Breast epithelium (tissue), 3 donors: ENCODE data around the gene TOR4A.

ENCODE experiments used
- POLR2A ChIP-seq: fragments of 450-650 bp; IDR thresholded peaks from one replicate; pipeline ENCODE4 v1.6.1; 2016; ENCODE audit warnings: antibody characterized with exemption, mild to moderate bottlenecking, moderate library complexity
- POLR2AphosphoS5 ChIP-seq, 3 donors: sonication (generic); formaldehyde crosslinking; IDR thresholded peaks; one replicate each; pipeline ENCODE4 v1.6.1; 2017; ENCODE audit warnings: antibody characterized with exemption in 3 of 3

- TF ChIP-seq POLR2A (no peak), POLR2AphosphoS5 (IDR thresholded peaks at IDR 0.05) (no peak)
These were observed 18.5 kb downstream of the TOR4A start for GRCh38 chr9:137295849-137296669.
